Forelimb muscle (tissue), 1 donor: ENCODE measurements around the gene TUBG1. TPM values are rescaled to one million over a fixed set of nuclear protein-coding genes. Genes with fewer than 3 reads are reported as not detected.

ENCODE experiments used
- DNase-seq: peaks from one replicate; pipeline ENCODE4 v3.0.0-alpha.2; 2013; ENCODE audit warnings: low read depth
- polyA plus RNA-seq: library from polyadenylated mRNA; unstranded; fragments of 120-200 nt; gene quantifications from one replicate; pipeline ENCODE4 v1.2.1, GENCODE V29; 2013; ENCODE audit not compliant: insufficient read length

The TUBG1 gene
- polyA plus RNA-seq: 33.7 TPM

DNA sequence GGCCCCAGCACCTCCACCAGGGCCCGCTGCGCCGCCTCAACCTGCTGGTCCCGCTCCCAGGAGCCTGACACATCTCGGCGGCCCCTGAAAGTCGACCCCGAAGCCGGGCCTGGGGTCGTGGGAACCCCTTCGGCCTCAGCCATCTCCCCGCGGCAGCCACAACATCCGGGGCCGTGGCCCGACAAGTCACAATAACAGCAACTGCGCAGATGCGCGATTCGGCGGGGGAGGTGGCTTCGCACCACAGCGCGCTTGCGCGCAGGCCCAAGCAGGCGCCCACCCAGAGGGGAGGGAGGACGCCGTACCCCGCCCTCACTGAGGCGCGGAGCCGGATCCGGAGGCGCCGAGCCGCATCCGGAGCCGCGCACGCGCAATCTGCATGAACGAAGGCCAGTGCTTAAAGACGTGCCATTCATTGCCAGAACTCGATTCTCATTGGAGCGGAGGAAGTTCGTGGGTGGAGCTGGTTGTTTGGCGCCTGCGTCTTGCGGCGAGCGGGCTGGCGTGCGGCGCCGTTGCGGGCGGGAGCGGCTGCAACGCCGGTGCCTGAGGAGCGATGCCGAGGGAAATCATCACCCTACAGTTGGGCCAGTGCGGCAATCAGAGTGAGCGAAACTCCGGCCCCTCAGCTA is at the start of gene TUBG1, which contains the start of gene RETREG3:
TSS of gene TUBG1 (plus strand) at position 502 of the 632 bp plus-strand sequence. CDS start at position 557, 55 bp downstream.
TSS of gene RETREG3 (minus strand) at position 193 of the 632 bp plus-strand sequence. CDS start at position 143, 50 bp downstream.
- peak; percentile 99 for DNase-seq

DNA sequence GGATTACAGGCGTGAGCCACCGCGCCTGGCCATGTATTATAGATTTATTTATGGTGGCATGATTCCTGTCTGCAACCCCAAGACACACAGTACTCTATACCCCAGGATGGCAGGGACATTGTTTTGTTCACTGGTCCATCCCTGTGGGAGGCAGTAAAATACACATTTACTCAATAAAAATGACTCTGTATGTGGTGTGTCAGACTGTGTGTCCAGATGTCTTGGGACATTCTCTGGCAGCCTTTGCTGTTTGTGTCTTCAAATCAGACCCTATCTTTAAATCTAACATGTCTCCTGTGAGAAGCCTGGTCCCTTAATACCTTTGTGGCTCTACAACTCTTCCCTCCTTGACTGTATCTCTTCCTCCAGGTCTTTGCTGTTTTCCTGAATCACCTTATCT is 49.2 kb upstream of the TUBG1 start:
- DNase-seq: no peak

DNA sequence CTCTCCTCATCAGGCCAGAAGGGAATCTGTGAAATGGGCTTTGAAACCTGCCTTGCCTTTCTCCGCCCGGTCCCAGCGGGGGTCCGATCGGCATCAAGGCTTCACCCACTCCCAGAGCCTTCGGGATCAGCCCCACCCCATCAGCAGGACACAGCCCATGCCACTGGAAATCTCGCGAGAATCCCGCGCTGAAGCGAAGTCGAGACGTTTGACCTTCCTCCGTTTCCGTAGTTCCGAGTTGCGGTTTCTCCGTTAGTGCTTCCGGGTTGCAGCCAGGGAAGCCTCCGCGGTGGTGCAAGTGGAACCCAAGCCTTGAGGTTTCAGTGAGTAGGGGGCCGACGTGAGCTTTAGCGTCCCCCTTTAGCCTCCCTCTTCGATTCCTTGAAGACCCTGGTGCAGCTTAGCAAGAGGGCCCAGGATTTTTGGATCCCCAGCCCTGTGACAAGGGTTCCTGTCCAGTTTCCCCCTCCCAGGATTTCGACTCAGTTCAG is 47.5 kb upstream of the TUBG1 start, which contains the start of gene COASY:
TSS of gene COASY (plus strand) at position 252 of the 491 bp plus-strand sequence. CDS start 475 bp downstream, outside the sequence.
- DNase-seq: peak; percentile 97

DNA sequence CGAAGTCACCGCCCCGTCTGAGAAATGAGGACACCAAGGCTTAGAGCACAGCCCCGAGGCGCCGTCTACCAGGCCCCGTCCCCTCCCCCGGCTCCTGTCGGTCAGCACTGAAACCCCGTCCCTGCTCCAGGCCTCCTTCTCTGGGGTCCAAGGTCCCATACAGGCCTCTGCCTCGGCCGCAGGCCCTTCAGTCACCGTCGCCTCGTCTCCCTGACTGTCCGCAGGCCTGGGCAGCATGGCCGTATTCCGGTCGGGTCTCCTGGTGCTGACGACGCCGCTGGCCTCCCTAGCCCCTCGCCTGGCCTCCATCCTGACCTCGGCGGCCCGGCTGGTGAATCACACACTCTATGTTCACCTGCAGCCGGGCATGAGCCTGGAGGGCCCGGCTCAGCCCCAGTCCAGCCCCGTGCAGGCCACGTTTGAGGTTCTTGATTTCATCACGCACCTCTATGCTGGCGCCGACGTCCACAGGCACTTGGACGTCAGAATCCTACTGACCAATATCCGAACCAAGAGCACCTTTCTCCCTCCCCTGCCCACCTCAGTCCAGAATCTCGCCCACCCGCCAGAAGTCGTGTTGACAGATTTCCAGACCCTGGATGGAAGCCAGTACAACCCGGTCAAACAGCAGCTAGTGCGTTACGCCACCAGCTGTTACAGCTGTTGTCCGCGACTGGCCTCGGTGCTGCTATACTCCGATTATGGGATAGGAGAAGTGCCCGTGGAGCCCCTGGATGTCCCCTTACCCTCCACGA is 46.9 kb upstream of the TUBG1 start:
- no peak for DNase-seq

DNA sequence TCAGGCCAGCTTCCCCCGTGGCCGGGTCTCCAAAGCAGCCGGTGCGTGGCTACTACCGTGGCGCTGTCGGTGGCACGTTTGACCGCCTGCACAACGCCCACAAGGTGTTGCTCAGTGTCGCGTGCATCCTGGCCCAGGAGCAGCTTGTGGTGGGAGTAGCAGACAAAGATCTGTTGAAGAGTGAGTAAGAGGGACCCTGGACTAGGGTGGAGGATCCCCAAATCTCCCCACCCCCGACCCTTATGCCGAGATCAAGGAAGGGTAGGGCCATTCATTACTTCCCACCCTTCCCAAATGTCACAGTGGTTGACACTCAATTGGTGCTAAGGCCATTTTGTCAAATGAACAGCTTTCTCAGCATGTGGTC is 46.4 kb upstream of the TUBG1 start:
- no peak for DNase-seq

DNA sequence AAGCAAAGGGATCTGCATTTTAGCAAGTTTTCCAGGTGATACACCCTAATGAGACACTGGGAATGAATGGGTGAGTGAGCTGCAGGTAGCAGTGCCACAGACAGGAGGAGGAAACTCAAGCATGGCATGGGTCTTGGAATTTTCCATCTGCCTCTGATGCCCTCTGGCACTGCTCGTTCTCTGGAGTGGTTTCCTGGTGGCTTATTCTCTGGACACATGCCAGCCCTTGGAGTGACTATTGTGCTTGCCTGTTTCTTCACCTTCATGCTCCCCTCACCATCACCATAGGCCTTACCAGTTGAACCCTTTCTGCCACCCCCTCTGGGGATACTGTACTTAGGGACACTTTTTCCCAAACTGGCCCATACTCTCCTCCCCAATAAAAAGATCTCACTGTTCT is 45.9 kb upstream of the TUBG1 start:
- DNase-seq: no peak

DNA sequence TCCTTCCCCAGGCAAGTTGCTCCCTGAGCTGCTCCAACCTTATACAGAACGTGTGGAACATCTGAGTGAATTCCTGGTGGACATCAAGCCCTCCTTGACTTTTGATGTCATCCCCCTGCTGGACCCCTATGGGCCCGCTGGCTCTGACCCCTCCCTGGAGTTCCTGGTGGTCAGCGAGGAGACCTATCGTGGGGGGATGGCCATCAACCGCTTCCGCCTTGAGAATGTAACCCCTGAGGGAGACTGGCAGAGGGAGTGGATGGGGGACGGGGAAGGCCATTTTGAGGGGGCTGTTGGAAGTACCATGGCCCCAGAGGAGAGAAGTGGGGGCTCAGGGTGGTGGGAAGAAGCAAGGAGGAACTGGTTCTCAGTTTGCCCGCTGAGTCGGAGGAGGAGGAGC is 45.5 kb upstream of the TUBG1 start:
- DNase-seq: no peak

DNA sequence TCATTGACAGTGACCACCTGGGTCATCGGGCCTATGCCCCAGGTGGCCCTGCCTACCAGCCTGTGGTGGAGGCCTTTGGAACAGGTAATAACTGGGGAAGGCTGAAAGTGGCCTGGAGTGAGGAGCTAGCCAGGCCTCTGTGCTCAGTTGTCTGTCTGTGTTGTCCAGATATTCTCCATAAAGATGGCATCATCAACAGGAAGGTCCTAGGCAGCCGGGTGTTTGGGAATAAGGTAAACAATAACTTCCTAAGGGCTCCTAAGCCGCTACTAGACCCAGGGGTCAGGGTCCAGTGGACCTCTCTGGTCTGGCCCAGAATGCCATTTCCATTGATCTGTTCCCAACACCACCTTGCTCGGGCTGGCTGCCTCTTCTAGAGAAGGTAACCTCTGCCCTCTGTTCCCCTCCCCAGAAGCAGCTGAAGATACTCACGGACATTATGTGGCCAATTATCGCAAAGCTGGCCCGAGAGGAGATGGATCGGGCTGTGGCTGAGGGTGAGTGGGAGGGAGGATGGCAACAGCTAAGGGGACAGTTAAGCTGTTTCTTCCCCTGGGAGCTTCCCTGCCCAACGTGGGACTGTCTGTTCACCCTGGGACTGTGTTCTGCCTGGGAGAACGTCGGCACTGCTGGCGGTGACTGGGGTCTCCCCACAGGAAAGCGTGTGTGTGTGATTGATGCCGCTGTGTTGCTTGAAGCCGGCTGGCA is 44.5 kb upstream of the TUBG1 start:
- DNase-seq: no peak

DNA sequence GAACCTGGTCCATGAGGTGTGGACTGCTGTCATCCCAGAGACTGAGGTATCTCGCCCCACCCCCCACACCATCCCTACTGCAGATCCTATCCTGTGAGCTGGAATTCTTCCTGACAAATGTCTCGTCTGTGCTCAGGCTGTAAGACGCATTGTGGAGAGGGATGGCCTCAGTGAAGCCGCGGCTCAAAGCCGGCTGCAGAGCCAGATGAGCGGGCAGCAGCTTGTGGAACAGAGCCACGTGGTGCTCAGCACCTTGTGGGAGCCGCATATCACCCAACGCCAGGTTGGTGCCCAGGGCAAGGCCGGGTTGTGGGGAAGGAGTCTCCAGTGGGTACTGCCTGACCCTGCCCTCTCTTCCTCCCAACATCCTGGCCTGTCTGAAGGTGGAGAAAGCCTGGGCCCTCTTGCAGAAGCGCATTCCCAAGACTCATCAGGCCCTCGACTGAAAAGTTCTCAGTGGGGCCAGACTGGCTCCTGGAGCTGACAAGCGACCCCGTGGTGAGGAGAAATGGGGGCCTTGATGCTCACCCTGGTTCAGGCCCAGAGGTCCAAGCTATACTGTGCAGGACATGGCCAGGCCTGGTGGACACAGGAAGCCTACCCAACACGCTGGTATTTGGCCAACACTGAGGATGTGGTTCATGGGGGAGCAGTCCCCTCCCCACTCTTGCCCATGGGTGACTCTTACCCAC is 43.8 kb upstream of the TUBG1 start:
- no peak for DNase-seq

DNA sequence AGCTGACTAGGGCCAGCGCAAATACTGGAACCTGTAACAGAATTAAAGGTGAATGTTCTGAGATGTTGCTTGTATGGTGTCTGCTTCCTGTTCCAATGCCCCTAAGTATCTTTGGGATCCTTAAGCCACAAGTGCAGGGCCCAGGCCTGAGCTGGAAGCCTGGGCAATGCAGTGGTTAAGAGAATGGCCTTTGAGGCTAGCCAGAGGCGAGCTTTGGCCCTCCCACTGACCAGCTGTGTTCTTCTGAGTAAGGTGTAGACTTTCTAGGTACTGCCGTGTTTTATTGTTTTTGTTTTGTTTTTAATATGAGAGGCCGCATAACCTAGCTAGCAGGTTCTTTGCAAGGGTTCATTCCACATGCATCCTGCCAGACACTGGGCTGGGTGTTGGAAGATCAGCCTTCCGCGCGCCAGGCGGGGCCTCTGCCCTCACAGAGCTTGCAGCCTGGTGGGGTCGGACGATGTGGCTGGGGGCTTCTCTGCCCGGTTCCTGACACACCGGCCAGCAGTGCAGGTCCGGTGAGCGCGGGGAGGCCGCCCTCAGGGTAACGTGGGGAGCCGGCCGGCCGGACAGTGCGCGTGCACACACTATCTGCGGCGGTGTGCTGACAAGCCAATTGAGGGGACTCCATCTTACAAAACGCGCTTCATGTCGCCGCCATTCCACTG is 43.1 kb upstream of the TUBG1 start:
- DNase-seq: no peak

DNA sequence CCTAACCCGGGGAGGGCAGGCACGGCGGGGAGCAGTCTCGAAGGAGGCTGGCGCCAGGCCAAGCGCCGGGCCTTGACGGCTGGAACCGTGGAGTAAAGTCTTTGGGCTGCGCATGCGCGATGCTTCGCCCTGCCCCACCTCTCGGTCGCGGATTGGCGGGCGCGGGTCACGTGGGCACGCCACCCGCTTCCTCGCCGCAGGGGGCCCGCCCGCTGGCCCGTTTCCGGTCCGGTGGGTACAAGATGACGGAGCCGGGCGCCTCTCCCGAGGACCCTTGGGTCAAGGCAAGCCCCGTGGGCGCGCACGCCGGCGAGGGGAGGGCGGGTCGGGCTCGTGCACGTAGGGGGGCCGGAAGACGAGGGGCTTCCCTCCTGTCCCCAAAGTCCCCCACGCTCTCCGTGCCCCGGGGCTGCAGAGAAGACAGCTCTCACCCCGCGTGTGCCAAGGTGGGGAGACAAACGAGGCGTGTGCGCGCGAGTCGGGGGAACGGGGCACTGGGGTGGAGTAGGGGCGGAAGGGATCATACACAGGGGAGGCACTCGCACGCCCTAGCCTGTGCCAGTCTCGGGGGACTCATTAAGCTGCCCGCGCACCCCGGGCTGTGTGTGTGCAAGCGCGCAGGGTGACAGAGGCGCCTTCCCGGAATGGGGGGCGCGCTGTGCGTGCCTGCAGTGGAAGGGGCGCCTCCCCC is 42.5 kb upstream of the TUBG1 start, which contains the start of gene MLX:
TSS of gene MLX (plus strand) at position 218 of the 691 bp plus-strand sequence. CDS start at position 243, 25 bp downstream.
- peak; percentile 71 for DNase-seq

DNA sequence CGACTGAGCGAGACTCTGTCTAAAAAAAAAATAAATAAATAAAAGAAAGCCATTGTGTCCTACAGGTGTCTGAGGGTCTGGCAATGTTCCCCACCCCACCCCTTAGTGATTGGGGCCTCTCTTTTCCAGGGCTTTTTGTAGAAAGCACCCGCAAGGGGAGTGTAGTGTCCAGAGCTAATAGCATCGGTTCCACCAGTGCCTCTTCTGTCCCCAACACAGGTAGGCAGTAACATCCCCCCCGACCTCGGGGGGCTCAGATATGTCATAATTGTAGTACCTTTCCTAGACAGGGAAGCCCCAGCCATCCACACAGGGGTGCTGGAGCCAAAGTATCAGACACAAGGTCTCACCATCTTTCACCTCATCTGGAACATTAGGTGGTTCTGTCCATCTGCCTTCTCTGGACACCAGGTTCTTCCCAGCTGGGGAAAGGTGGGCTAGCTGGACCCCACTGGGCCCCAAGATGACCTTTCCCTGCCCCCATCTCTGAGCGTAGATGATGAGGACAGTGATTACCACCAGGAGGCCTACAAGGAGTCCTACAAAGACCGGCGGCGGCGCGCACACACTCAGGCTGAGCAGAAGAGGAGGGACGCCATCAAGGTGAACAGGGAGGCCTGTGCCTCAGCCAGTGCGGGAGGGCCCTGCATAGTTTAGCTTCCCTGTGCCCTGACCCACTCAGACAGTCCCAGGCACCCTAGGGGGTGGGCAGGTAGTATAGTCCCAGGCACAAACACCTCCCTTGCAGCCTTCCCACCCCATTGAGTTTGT is 41.0 kb upstream of the TUBG1 start:
- no peak for DNase-seq

DNA sequence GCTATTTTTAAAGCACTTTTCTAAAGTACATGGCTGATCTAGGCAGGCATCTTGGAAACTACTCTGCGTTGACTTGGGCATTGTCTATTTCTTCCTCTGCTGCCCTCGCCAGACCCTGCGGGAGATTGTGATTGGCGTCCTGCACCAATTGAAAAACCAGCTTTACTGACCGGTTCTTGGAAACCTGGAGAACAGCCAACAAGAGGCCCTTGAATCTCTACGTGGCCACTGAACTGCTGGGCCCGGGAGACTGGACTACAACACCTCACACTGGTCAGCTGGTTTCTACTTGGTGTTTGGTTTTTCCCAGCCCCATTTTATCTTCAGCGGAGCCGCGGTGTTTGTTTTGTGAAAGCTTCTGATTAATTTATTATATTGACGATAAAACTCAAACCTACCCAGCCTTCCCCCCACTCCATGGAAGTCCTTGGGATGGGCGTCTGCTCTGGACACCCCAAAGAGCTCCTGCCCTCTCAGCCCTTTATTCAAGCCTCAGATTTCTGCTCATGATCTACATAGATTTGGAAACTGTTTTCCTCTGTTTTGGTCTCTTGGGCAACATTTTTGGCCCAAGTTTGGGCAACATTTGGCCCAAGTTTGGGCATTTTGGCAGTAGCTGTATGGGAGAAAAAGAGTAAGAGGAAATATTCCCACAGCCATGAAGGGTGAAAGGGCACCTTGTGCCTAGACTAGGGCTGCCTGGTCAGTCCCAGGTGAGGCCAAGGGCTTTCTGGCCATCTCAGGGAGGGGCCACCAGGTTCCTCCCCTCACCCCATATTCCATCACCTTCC is 37.9 kb upstream of the TUBG1 start:
- no peak for DNase-seq

DNA sequence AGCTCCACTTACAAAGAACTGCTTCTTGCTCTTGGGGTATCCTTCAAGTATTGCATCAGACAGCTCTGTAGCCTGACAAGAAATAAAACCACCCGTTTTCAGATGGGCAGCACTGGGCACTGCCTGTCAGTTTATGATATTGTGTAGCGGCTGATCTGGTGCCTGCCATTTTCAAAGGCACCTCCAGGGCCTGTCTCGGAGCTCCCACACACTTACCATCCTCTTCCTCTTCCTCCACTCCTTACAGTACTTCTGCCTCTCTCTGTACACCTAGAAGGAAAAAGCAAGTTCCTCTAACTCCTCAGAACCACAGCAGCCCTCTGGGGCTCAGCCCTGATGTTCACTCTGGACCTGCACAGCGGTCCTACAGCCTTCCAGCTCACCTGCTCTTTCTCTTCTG is 36.4 kb upstream of the TUBG1 start:
- no peak for DNase-seq

DNA sequence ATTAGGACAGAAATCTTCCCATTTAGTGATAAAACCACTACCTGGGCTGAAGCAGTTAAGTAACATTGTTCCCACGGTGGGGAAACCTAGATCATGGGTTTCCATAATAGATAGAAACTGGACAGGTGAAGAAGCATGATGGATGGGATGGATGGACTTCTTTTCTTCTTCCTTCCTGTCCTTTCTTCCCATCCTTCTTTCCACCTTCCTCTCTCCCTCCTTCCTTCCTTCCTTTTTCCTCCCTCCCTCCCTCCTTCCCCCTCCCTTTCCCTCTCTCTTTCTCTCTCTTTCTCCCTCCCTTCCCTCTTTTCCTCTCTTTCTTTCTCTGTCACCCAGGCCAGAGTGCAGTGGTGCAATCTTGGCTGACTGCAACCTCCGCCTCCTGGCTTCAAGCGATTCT is 35.0 kb upstream of the TUBG1 start:
- no peak for DNase-seq

DNA sequence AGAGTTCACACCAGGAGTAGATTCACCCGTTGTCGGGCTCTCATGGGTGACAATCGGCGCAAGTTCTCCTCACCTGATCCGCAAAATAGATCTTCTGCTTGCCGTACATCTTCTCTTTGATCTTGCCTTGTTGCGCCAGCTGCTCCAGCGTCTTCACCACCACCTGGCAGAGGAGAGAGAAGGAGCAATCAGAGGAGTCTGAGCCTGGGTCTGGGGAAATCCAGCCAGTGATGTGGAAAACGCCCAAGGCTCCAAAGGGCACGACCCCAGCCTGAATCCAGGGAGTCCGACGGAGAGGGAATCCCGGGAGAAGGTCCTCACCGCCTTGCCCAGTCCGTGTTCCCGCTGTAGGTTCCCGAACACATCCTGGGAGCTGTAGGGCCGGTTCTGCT is 32.3 kb upstream of the TUBG1 start:
- no peak for DNase-seq

DNA sequence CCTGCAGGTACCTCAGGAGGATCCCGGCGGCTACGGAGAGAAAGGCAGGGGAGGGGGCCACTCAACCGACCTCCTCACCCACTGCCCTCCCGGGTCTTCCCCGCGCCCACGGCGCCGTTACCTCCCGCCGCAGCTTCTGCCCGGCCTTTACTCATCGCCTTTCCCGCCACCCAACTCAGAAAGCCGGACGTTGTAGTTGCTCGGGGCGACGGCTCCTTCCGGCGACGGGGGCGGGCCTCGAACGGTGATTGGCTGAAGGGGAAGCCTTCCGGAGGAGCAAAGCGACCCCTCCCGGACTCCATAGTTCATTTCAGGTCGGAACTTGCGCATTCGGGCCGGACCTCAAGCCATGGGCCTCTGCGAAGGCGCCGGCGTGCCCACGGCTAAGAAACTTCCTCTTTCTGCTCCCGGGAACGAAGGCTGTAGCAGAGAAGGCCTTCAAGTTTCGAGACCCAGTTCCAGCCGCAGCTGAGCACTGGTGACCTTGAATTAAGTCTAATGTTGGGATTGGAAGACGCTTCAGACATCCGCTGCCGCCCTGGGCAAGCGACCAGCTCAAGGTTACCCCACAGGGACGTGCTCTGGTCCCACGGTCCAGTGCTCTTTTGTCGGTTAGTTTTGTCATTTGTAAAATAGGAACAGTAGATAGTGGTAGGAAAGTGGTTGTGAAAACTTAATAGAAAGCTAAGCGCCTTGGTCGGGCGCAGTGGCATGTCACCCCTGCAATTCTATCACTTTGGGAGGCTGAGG is 31.8 kb upstream of the TUBG1 start, which contains the start of gene PSMC3IP:
TSS of gene PSMC3IP (minus strand) at position 198 of the 750 bp plus-strand sequence. CDS start at position 155, 43 bp downstream.
- peak; percentile 79 for DNase-seq
